Measurements from ENCODE around the gene PNPLA1. TPM values are rescaled to one million over a fixed set of nuclear protein-coding genes. Genes with fewer than 3 reads are reported as not detected.

PNPLA1 gene
- total RNA-seq, 1 experiment from 2014 or later: 0.10 TPM

DNA sequence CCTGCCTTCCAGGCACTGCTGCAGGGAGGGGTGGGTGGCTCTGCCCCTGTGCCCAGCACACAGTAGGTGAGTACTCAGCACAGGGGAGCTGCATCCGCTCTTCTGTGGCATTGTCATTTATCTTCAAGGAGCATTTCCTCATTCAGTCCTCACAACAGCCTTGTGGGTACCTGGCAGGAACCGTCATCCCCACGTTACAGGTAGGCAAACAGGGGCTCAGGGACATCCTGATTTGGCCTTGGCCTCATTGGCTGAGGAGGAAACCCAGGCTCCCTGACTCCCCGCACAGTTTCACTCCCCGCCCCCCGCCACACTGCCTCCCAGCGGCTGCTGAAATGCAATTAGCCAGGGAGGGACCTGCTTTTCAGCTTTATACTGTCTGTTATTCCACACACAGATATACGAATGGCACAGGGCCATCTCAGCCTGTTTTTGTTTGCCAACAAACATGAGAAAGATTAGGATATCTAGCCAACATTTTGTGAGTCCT, 24.2 kb upstream of the PNPLA1 start:
- no peak for DNase-seq (ENCODE audit: low read depth, low spot score)
- BruUV-seq (replicated peaks): no TSS peak
- ChIA-PET CTCF (interaction anchor here (0.9 kb wide), 1 partner anchor 57 kb away, joined by 3 read pairs; no protein-coding TSS in a partner anchor), RAD21 (ENCODE audit: low non-redundant PET in 1 of 2, low total read pairs in 2 of 2, uncharacterized antibody in 2 of 2, unreplicated experiment in 2 of 2) (no interaction called here), POLR2A (no interaction called here)
- Histone ChIP-seq H3K4me2 (ENCODE audit: low read length) (no peak overlapping the region), H3K9me3 (ENCODE audit: control insufficient read depth in 1 of 2, insufficient read depth in 1 of 2, low read depth in 1 of 2, low read length in 2 of 2) (no peaks in the 10 kb centered on the region), H3K36me3 (ENCODE audit: control insufficient read depth in 1 of 2, insufficient read depth in 2 of 2, low read length in 2 of 2) (no peaks in the 10 kb centered on the region), H3K79me2 (ENCODE audit: insufficient read depth, low read length) (no peaks in the 10 kb centered on the region), H3K27me3 (ENCODE audit: insufficient read depth, low read length) (no peaks in the 10 kb centered on the region), H3K27ac (ENCODE audit: low read depth, low read length) (no peak overlapping the region), H4K20me1 (ENCODE audit: insufficient read depth) (no peaks in the 10 kb centered on the region), H2AFZ (ENCODE audit: low read depth, low read length, poor library complexity, severe bottlenecking) (no peak overlapping the region), H3K4me1 (ENCODE audit: control insufficient read depth in 1 of 2, insufficient read depth in 2 of 2, low read length in 2 of 2) (peaks cover 0 to 13% of the 10 kb centered on the region in 2 experiments; a peak in 2 of 4 replicates), H3K9me2 (ENCODE audit: insufficient read depth) (no peaks in the 10 kb centered on the region), H3K9ac (ENCODE audit: low read length) (no peak overlapping the region), H3K4me3 (replicated peaks in 1 of 2; ENCODE audit: low read depth in 1 of 2, low read length in 2 of 2) (no peak overlapping the region)
- TF ChIP-seq EZH2 (IDR thresholded peaks at IDR 0.05) (no peak), POLR2A (IDR thresholded peaks at IDR 0.05; ENCODE audit: borderline replicate concordance, extremely low read depth, insufficient read depth, insufficient read length) (peak; percentile 14), EZH2phosphoT487 (IDR thresholded peaks at IDR 0.05; ENCODE audit: borderline replicate concordance) (no peak), SRF (IDR thresholded peaks at IDR 0.05; ENCODE audit: low read depth) (no peak), FOSL1 (IDR thresholded peaks at IDR 0.05; ENCODE audit: low read depth) (no peak), TCF7L2 (IDR thresholded peaks at IDR 0.05; ENCODE audit: borderline replicate concordance, extremely low read depth, insufficient read depth, insufficient read length) (no peak), SP1 (IDR thresholded peaks at IDR 0.05; ENCODE audit: low read depth) (no peak)
- TF ChIP-seq, protein P1, sequence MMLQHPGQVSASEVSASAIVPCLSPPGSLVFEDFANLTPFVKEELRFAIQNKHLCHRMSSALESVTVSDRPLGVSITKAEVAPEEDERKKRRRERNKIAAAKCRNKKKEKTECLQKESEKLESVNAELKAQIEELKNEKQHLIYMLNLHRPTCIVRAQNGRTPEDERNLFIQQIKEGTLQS (IDR thresholded peaks at IDR 0.05): no peak
- intact Hi-C loops (cut with micrococcal nuclease): no loop called here
- ATAC-seq: no peak

DNA sequence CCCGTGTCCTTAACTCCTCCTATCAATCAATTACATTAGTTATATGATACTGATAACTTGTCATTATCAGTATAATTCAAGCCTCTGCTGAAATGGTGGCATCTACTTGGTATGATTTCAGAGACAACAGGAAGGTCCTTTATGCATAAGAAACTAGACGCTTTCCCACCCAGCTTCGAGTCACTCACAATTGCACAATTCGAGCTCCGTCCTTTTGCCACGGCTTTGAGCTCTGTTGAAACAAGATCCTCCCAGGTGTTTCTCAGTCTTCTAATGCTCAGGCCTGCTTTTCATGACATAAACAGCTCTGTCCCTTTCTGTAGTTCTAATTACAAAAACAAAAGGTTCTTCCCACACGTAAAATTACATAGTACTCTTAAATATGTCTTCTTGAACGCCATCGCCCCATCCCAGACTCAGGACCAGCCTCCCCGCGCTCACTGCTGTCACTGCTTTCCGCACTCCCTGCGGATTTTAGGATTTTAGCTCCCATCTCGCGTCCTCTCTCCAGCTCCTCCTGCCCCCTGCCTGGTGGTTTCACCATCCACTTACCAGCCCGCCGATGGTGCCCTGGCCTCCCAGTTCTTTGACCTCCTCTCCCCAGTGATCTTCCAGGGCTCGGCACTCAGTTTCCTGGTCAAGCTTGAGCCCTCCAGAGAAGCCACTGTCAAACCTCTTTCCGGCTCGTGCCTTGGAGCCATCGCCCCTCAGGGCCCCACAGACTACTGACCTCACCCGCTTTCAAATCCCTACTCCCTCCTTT, 23.2 kb upstream of the PNPLA1 start:
- intact Hi-C loops (cut with micrococcal nuclease): no loop called here
- H3K36me3 ChIP-seq (ENCODE audit: control insufficient read depth in 1 of 2, insufficient read depth in 2 of 2, low read length in 2 of 2): no peaks in the 10 kb centered on the region
- H3K9me2 ChIP-seq (ENCODE audit: insufficient read depth): no peaks in the 10 kb centered on the region
- no peak overlapping the region for H3K27ac ChIP-seq (ENCODE audit: low read depth, low read length)
- ATAC-seq (no peak), DNase-seq (ENCODE audit: low read depth, low spot score) (no peak)
- no peaks in the 10 kb centered on the region for H3K79me2 ChIP-seq (ENCODE audit: insufficient read depth, low read length)
- no peak overlapping the region for H3K4me3 ChIP-seq (replicated peaks in 1 of 2; ENCODE audit: low read depth in 1 of 2, low read length in 2 of 2)
- H3K9ac ChIP-seq (ENCODE audit: low read length): no peak overlapping the region
- POLR2A ChIA-PET: no interaction called here
- no TSS peak for BruUV-seq (replicated peaks)
- CTCF ChIA-PET: no interaction called here
- peaks cover 0 to 13% of the 10 kb centered on the region in 2 experiments; a peak in 2 of 4 replicates for H3K4me1 ChIP-seq (ENCODE audit: control insufficient read depth in 1 of 2, insufficient read depth in 2 of 2, low read length in 2 of 2)
- no peaks in the 10 kb centered on the region for H4K20me1 ChIP-seq (ENCODE audit: insufficient read depth)
- H3K4me2 ChIP-seq (ENCODE audit: low read length): no peak overlapping the region
- no peaks in the 10 kb centered on the region for H3K9me3 ChIP-seq (ENCODE audit: control insufficient read depth in 1 of 2, insufficient read depth in 1 of 2, low read depth in 1 of 2, low read length in 2 of 2)
- no peaks in the 10 kb centered on the region for H3K27me3 ChIP-seq (ENCODE audit: insufficient read depth, low read length)
- RAD21 ChIA-PET (ENCODE audit: low non-redundant PET in 1 of 2, low total read pairs in 2 of 2, uncharacterized antibody in 2 of 2, unreplicated experiment in 2 of 2): no interaction called here
- no peak overlapping the region for H2AFZ ChIP-seq (ENCODE audit: low read depth, low read length, poor library complexity, severe bottlenecking)
- TF ChIP-seq SP1 (IDR thresholded peaks at IDR 0.05; ENCODE audit: low read depth) (no peak), EZH2phosphoT487 (IDR thresholded peaks at IDR 0.05; ENCODE audit: borderline replicate concordance) (no peak), EZH2 (IDR thresholded peaks at IDR 0.05) (no peak), CEBPB (IDR thresholded peaks at IDR 0.05; ENCODE audit: low read depth) (no peak), SIN3A (IDR thresholded peaks at IDR 0.05; ENCODE audit: low read depth) (no peak), YY1 (IDR thresholded peaks at IDR 0.05; ENCODE audit: extremely low read depth, insufficient replicate concordance, low read depth, low read length) (no peak), POLR2AphosphoS5 (IDR thresholded peaks at IDR 0.05; ENCODE audit: low read depth, low read length) (no peak), ELF1 (IDR thresholded peaks at IDR 0.05; ENCODE audit: borderline replicate concordance, low read depth) (no peak), SRF (IDR thresholded peaks at IDR 0.05; ENCODE audit: low read depth) (no peak)
- TF ChIP-seq, protein P1 (IDR thresholded peaks at IDR 0.05): no peak

All from HCT116 (cell line).